ENCODE data around the gene SMOC1. TPM values are rescaled to one million over a fixed set of nuclear protein-coding genes. Genes with fewer than 3 reads are reported as not detected.

SMOC1 gene
- total RNA-seq, 1 donor from 2014 or later, result 0.90 TPM

- no peak for DNase-seq (ENCODE audit: low read depth in 2 of 2)
These were observed 200.9 kb downstream of the SMOC1 start for GRCh38 chr14:70080076-70080475.

Other genes starting within 250 kb of the SMOC1 start
- 72.5 and 85.7 TPM in 2 replicates for gene SRSF5, start 112.3 kb upstream of the SMOC1 start, total RNA-seq
- gene SLC10A1, start 82.2 kb upstream of the SMOC1 start, total RNA-seq, result not detected in 2 replicates